Stimulated activated CD4-positive, alpha-beta T cell treated with anti-CD3 and anti-CD28 coated beads, Interleukin-1b, Interleukin-23, amount 100 ng/mL, for 48 hours (primary cell): ENCODE data around the gene TAPT1.

Experiments
- DNase-seq: peaks from one replicate; pipeline ENCODE4 v3.0.0-alpha.2; 2020

Gene TAPT1

DNA sequence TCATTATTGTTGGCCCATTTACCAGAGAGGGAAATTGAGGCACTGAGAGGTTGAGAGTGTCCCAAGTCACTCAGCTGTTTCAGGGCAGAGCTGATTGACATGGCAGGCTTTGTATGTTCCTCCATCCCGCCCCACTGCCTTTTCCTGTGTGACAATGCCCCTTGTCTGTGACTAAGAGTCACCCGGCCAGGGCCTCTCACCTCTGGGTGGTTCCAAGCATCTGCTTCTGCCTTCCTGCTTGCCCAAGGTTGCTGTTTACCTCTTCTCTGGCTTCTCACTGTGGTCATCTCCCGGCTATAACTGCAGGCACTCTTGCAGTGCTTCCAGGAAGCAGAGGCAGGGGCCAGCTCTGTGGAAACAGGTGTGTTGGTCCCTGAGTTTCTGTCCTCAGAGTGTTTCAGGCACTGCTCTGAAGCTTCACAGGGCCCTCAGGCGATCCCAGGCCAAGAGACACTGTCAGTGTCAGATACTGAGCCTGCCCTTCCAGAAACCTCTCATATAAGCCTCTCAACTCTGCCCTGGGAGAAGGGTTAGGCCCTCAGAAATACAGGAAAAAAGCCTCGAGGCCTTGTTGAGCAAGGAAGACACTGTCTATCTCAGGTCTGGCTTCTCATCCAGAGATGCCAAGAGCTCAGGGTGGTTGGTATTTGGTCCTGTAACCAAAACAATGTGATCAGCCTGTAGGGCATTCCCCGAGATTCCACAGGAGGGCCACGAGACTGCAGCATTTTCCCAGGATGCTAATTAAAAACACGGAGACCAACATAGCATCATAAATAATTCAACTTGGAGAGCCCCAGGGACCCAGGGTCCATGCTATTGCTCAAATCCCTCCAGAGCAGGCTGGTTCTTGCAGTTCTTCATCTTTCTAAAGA lies 100.5 kb downstream of the TAPT1 start:
- peak; percentile 18 for DNase-seq

DNA sequence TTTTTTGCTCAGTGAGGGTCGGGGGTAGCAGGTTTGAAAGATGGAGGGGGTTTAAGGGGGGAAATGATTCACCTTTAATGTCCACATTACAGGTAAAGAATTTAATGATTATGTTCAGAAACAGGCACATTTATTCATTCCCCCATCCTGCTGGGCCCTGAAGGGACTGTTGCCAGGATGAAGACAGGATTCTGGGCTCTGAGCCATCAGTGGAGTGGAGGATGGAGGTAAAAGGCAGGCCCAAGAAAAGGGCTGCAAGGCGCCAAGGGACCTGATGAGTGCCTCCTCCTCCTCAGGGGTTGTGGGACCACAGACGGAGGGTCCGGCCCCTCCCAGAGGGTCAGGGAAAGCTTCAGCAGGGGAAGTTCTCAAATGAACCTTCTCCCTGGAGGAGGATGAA lies 102.0 kb downstream of the TAPT1 start:
- no peak for DNase-seq

- DNase-seq: no peak
Measured at GRCh38 chr4:16123356-16124084, 102.8 kb downstream of the TAPT1 start.

GRCh38 chr4:16122784-16123183 lies 103.5 kb downstream of the TAPT1 start:
- DNase-seq: peak; percentile 46

DNA sequence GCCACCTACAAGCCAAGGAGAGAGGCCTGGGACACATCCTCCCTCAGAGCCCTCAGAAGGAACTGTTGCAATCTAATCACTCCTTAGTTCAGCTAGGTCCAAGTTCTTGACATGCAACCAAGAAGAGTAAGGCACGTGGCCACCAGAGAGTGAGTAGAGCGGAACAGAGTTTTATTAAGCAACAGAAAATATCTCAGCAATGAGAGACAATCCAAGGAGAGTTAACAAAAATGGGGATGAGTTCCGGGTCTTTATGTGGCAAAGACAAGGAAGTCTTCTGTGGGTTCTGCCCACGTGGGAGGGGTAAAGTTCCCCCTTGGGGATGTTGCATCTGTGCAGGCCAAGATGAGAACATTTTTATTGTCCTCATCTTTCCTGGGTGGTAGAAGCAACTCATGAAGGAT lies 104.0 kb downstream of the TAPT1 start:
- DNase-seq: no peak

DNA sequence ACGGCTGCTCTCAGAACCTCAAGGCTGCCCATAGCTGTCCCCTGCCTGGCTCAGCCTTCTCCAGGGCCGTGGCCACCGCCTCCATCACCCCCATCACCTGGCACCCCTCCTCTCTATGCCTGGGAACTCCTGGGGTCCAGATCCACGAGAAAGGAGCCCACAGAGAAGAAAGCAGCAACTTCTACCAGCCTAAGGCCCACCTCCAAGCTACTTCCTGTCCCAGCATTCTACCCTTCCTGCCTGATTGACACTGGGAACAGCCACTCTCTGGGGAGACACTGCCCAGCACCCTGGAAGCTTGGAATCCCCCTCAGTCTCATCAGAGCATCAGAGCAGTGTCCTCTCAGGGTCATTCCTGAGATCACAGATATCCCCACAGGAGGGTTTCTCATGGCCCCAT lies 105.6 kb downstream of the TAPT1 start:
- DNase-seq: no peak

- no peak for DNase-seq
Measured at GRCh38 chr4:16119981-16120380, 106.3 kb downstream of the TAPT1 start.

DNA sequence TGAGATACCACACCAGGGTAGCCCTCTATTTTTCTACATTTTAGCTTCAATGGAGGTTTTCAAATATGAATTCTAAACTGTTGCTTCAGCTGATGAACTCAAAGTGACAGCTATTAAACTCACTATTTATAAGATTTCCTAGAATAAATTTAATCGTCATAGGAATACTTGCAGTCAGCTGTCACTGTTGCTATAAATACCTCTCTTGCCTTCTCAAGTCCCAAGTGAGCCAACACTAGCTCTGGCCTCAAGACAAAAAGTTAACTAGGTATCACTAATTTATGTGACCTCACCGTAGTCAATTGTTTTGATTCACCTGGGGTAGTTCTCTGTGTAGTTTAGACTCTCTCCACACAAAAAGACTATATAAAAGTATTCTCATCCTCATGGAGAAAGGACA lies 108.2 kb downstream of the TAPT1 start:
- no peak for DNase-seq

GRCh38 chr4:16117164-16117563 lies 109.1 kb downstream of the TAPT1 start:
- no peak for DNase-seq

DNA sequence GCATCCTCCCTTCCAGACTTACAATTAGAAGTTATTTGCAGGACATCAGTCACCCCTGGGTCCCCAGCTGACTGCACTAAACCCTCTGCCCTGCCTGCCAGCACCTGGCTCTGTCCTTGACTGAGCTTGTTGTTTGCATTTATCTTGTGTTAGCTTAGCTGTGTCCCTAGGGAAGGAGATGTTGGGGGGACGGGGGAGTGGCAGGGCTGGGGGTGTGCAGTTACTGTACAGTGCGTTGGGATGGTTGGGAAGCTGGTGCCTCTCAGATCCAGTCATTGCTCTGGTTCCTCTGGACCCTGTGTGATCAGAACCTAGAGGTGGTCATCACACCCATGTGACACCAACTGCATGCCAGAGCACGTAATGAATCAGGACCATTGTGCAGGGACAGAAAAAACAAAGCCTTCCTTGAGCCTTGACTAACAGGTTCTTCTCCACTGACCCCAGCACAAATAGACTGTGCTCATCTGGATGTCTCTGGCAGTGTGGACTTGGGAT lies 109.7 kb downstream of the TAPT1 start:
- no peak for DNase-seq

DNA sequence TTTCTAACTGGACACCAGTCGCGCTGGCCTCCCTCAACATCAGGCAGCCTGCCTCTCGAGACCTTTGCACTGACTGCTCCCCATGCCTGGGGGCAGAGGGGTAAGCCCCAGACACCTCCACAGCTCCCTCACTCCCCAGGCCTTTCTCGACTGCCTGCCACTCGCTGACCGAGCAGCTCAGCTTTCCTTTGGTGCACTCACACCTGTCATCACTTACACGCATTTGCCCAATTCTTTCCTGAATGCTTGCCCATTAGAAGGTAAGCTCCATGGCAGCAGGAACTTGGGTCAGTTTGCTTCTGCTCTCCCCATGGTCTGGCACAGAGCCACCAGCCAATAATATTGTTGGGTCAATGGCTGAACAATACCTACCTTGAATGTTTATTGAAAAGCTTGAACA lies 110.3 kb downstream of the TAPT1 start:
- DNase-seq: no peak

- DNase-seq: no peak
Measured at GRCh38 chr4:16114546-16114945, 111.7 kb downstream of the TAPT1 start.

GRCh38 chr4:16113741-16114140 lies 112.5 kb downstream of the TAPT1 start:
- no peak for DNase-seq

GRCh38 chr4:16111533-16111932 lies 114.7 kb downstream of the TAPT1 start:
- DNase-seq: no peak

DNA sequence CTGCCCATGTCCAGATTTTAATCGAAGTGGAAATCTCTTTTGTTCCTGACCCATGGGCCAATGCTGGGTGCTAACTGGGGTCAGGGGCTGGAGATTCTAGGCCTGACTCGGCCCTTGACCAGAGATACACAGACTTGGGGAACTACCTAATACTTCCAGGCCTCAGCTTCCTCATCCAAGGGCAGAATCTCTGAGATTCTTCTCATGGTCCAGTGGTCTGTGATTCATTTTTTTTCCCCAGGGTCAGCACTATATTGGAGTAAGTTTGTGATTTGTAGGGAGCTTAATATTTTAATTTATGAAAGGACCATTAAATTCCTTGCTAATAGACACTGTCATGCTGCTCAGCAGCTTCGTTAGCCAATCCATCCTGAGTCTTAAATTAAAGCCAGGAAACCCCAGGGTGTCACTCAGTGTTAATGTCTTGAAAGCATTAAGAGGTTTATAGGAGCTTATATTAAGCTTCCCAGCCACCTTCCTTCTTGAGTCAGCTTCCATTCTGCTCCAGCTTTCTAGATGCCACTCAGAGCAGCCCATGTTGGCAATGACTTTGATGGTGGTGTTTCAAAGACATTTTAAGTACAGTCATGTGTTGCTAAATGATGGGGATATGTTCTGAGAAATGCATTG lies 115.5 kb downstream of the TAPT1 start:
- no peak for DNase-seq
